Body of pancreas (tissue), 4 donors: Measurements from ENCODE around the gene ENTPD6.

Source experiments
- CTCF ChIP-seq, 7 experiments: fragments of 450-650 bp in 4 of 7; fragments of 200-600 bp in 3 of 7; sonication (generic) in 3 of 7; IDR thresholded peaks; one replicate each; pipeline ENCODE4 v1.5.1; 2016 to 2019; ENCODE audit warnings: antibody characterized with exemption in 7 of 7
- POLR2A ChIP-seq, 3 donors: fragments of 450-650 bp; IDR thresholded peaks; one replicate each; pipeline ENCODE4 v1.6.1; 2016; ENCODE audit warnings: antibody characterized with exemption in 3 of 3, mild to moderate bottlenecking in 2 of 3

GRCh38 chr20:25270829-25271251 is 75.3 kb downstream of the ENTPD6 start:
- TF ChIP-seq POLR2A (IDR thresholded peaks at IDR 0.05) (no peak), CTCF (IDR thresholded peaks at IDR 0.05) (no peak)
